Left lung (tissue), 10 donors: Measurements from ENCODE around the gene CHPF2. TPM values are rescaled to one million over a fixed set of nuclear protein-coding genes. Genes with fewer than 3 reads are reported as not detected.

Source experiments
- ATAC-seq: fragments of 200-7000 bp; cut with Tn5 transposase; one replicate; pipeline ENCODE4 v1.9.1; 2020; ENCODE audit warnings: moderate library complexity
- DNase-seq, 4 donors: peaks; one replicate each; pipeline ENCODE4 v3.0.0-alpha.2; 2013 to 2020
- H3K27ac ChIP-seq, 2 donors: fragments of 200-600 bp; sonication (generic) in 1 of 2; one replicate each; pipeline versions ENCODE4 v1.5.0 to v1.8.0; 2020 to 2021
- H3K27me3 ChIP-seq, 2 donors: fragments of 200-600 bp; sonication (generic) in 1 of 2; one replicate each; pipeline versions ENCODE4 v1.5.0 to v1.8.0; 2020 to 2021
- H3K36me3 ChIP-seq, 2 donors: fragments of 200-600 bp; sonication (generic) in 1 of 2; one replicate each; pipeline versions ENCODE4 v1.5.0 to v1.8.0; 2020 to 2021
- H3K4me1 ChIP-seq, 2 donors: fragments of 200-600 bp; one replicate each; pipeline ENCODE4 v1.8.0; 2021
- H3K4me3 ChIP-seq, 2 donors: fragments of 200-600 bp; sonication (generic) in 1 of 2; one replicate each; pipeline versions ENCODE4 v1.5.0 to v1.8.0; 2020 to 2021; ENCODE audit warnings: mild to moderate bottlenecking in 1 of 2
- H3K9me3 ChIP-seq, 2 donors: fragments of 200-600 bp; sonication (generic) in 1 of 2; one replicate each; pipeline versions ENCODE4 v1.5.0 to v1.8.0; 2020 to 2021
- CTCF ChIP-seq, 2 donors: fragments of 200-600 bp; sonication (generic) in 1 of 2; IDR thresholded peaks; one replicate each; pipeline versions ENCODE4 v1.5.0 to v1.8.0; 2021; ENCODE audit warnings: antibody characterized with exemption in 2 of 2
- intact Hi-C, 2 donors: fragments of 100-400 bp; cut with DNase I; formaldehyde crosslinking; loops; one replicate each; pipeline versions ENCODE4 v1.11.2 to v1.14.2; 2022
- polyA plus RNA-seq, 6 donors: library from polyadenylated mRNA; unstranded; fragments of 120-200 nt; gene quantifications; one replicate each; pipeline ENCODE4 v1.2.1, GENCODE V29; 2013; ENCODE audit not compliant: insufficient read length in 6 of 6
- total RNA-seq, 2 donors: library from RNA; stranded (reverse); fragmentation: NEBNext Ultra II Directional; extraction: Animal tissue kit (Norgen Biotek cat#: 25700); gene quantifications; one replicate each; pipeline ENCODE4 v1.2.1, GENCODE V29; 2021
- donor health status: DM: no; HTN: yes; CAD: no.
- donor health status: DM: no; HTN: no; CAD: no.

The CHPF2 gene
- total and polyA plus RNA-seq, 8 donors = 18.1 to 53.8 (median 23.0) TPM

- no peak overlapping the region for H3K4me3 ChIP-seq
- H3K27me3 ChIP-seq = peaks cover 5 to 43% of the 10 kb centered on the region in 2 donors
- ATAC-seq (no peak), DNase-seq (no peak)
- no peak for TF ChIP-seq CTCF (IDR thresholded peaks at IDR 0.05)
- no peaks in the 10 kb centered on the region for H3K36me3 ChIP-seq
- H3K27ac ChIP-seq = no peak overlapping the region
- intact Hi-C loops = no loop called here
- no peaks in the 10 kb centered on the region for H3K9me3 ChIP-seq
- H3K4me1 ChIP-seq = peaks cover 0 to 26% of the 10 kb centered on the region in 2 donors
Measured at GRCh38 chr7:151278949-151279348, 46.7 kb downstream of the CHPF2 start.

GRCh38 chr7:151279868-151280267 lies 47.6 kb downstream of the CHPF2 start:
- ATAC-seq (no peak), DNase-seq (no peak)
- Histone ChIP-seq H3K36me3 (no peaks in the 10 kb centered on the region), H3K27me3 (peaks cover 5 to 52% of the 10 kb centered on the region in 2 donors), H3K9me3 (no peaks in the 10 kb centered on the region), H3K4me1 (peaks cover 0 to 17% of the 10 kb centered on the region in 2 donors), H3K4me3 (no peak overlapping the region), H3K27ac (no peak overlapping the region)
- intact Hi-C loops = no loop called here
- no peak for TF ChIP-seq CTCF (IDR thresholded peaks at IDR 0.05)

GRCh38 chr7:151280388-151281019 lies 48.2 kb downstream of the CHPF2 start:
- TF ChIP-seq CTCF (IDR thresholded peaks at IDR 0.05) = no peak
- ATAC-seq (no peak), DNase-seq (no peak)
- Histone ChIP-seq H3K4me1 (peaks cover 0 to 11% of the 10 kb centered on the region in 2 donors), H3K4me3 (no peak overlapping the region), H3K9me3 (no peaks in the 10 kb centered on the region), H3K27me3 (peaks cover 5 to 59% of the 10 kb centered on the region in 2 donors), H3K36me3 (no peaks in the 10 kb centered on the region), H3K27ac (no peak overlapping the region)
- intact Hi-C loops = no loop called here

- Histone ChIP-seq H3K27ac (no peak overlapping the region), H3K4me3 (no peak overlapping the region), H3K27me3 (peaks cover 5 to 59% of the 10 kb centered on the region in 2 donors), H3K4me1 (peaks cover 0 to 8% of the 10 kb centered on the region in 2 donors), H3K36me3 (no peaks in the 10 kb centered on the region), H3K9me3 (no peaks in the 10 kb centered on the region)
- DNase-seq (no peak), ATAC-seq (no peak)
- intact Hi-C loops = no loop called here
- TF ChIP-seq CTCF (IDR thresholded peaks at IDR 0.05) = no peak
Measured at GRCh38 chr7:151281686-151282085, 49.4 kb downstream of the CHPF2 start.

- intact Hi-C loops = no loop called here
- TF ChIP-seq CTCF (IDR thresholded peaks at IDR 0.05) = no peak
Measured at GRCh38 chr7:151282111-151282510, 49.8 kb downstream of the CHPF2 start.

More at GRCh38 chr7:151282111-151282510, 49.8 kb downstream of the CHPF2 start:
- H3K4me3 ChIP-seq = no peak overlapping the region
- no peaks in the 10 kb centered on the region for H3K36me3 ChIP-seq
- peaks cover 5 to 59% of the 10 kb centered on the region in 2 donors for H3K27me3 ChIP-seq
- DNase-seq (no peak), ATAC-seq (no peak)
- no peaks in the 10 kb centered on the region for H3K9me3 ChIP-seq
- peaks cover 0 to 6% of the 10 kb centered on the region in 2 donors for H3K4me1 ChIP-seq
- no peak overlapping the region for H3K27ac ChIP-seq
